Measurements from ENCODE around the gene HOMER2.

HOMER2 gene

DNA sequence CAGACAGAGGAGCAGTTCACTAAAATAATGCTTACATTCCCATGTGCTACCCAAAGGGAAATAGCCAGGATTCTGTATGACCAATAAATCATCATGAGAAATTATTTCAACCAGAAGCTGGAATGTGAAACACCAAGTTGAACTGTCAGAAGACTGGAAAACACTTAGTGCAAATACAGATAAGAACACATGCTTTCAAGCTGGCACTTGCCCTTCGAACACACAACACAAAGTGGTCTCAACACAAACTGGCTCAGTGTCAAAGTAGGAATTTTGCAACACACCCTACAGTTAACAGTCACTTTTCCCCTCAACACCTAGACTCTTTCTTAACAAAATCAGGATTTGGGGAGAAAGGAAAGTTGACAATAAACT, 148.0 kb downstream of the HOMER2 start:
- DNase-seq (ENCODE audit: low read depth): no peak
- H3K4me3 ChIP-seq (ENCODE audit: control insufficient read depth, low read depth, low read length): no peak overlapping the region
- TF ChIP-seq, protein P1, sequence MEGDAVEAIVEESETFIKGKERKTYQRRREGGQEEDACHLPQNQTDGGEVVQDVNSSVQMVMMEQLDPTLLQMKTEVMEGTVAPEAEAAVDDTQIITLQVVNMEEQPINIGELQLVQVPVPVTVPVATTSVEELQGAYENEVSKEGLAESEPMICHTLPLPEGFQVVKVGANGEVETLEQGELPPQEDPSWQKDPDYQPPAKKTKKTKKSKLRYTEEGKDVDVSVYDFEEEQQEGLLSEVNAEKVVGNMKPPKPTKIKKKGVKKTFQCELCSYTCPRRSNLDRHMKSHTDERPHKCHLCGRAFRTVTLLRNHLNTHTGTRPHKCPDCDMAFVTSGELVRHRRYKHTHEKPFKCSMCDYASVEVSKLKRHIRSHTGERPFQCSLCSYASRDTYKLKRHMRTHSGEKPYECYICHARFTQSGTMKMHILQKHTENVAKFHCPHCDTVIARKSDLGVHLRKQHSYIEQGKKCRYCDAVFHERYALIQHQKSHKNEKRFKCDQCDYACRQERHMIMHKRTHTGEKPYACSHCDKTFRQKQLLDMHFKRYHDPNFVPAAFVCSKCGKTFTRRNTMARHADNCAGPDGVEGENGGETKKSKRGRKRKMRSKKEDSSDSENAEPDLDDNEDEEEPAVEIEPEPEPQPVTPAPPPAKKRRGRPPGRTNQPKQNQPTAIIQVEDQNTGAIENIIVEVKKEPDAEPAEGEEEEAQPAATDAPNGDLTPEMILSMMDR (IDR thresholded peaks at IDR 0.05; ENCODE audit: control insufficient read depth, insufficient read depth, low read depth, low read length, missing control alignments): no peak

- no peak for DNase-seq (ENCODE audit: low read depth)
- H3K4me3 ChIP-seq (ENCODE audit: control insufficient read depth, low read depth, low read length): no peak overlapping the region
- TF ChIP-seq, protein P1 (IDR thresholded peaks at IDR 0.05; ENCODE audit: control insufficient read depth, insufficient read depth, low read depth, low read length, missing control alignments): no peak
These were observed 148.5 kb downstream of the HOMER2 start for GRCh38 chr15:82803793-82804574.

DNA sequence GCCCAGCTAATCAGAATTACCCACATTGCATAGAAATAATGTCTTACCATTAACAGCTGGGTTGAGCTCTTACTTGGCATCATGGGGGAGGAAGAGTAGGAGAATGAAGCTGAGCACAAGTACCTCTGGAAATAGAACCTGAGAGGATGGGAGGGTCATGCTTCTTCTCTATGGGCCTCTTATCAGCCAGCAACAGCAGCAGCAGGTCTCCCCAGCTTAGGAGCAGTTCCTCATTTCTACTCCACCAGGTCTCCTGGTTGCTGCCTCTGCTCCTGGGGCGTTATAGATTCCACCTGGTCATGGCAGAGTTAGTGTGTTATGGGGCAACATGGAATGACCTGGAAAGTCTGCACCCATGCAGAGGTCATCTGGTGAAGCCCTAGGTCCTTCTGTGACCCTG, 150.0 kb downstream of the HOMER2 start:
- DNase-seq (ENCODE audit: low read depth): no peak
- H3K4me3 ChIP-seq (ENCODE audit: control insufficient read depth, low read depth, low read length): no peak overlapping the region
- TF ChIP-seq, protein P1 (IDR thresholded peaks at IDR 0.05; ENCODE audit: control insufficient read depth, insufficient read depth, low read depth, low read length, missing control alignments): no peak

- DNase-seq (ENCODE audit: low read depth): no peak
- no peak overlapping the region for H3K4me3 ChIP-seq (ENCODE audit: control insufficient read depth, low read depth, low read length)
- TF ChIP-seq, protein P1 (IDR thresholded peaks at IDR 0.05; ENCODE audit: control insufficient read depth, insufficient read depth, low read depth, low read length, missing control alignments): no peak
These were observed 153.2 kb downstream of the HOMER2 start for GRCh38 chr15:82799183-82799841.

Data from AG09309 (cell line).